Spleen (tissue), 11 donors: ENCODE results near the gene CHPF. TPM values are rescaled to one million over a fixed set of nuclear protein-coding genes. Genes with fewer than 3 reads are reported as not detected.

Experiments
- DNase-seq: peaks from one replicate; pipeline ENCODE4 v3.0.0-alpha.2; 2020
- H3K27ac ChIP-seq, 8 donors: fragments of 200-600 bp; sonication (generic) in 7 of 8; 1 replicate in 4 of 8; 2 replicates in 4 of 8; pipeline versions ENCODE4 v1.5.0 to v1.8.0; 2016 to 2021; ENCODE audit warnings: inconsistent platforms in 4 of 8, mild to moderate bottlenecking in 4 of 8, moderate library complexity in 1 of 8
- H3K27me3 ChIP-seq, 7 donors: fragments of 200-600 bp; sonication (generic) in 6 of 7; replicated peaks in 1 of 7; 1 replicate in 4 of 7; 2 replicates in 3 of 7; pipeline versions ENCODE4 v1.5.0 to v1.8.0; 2016 to 2021; ENCODE audit warnings: inconsistent platforms in 3 of 7, mild to moderate bottlenecking in 1 of 7
- H3K36me3 ChIP-seq, 6 donors: fragments of 200-600 bp; sonication (generic) in 5 of 6; 1 replicate in 4 of 6; 2 replicates in 2 of 6; pipeline versions ENCODE4 v1.5.0 to v1.8.0; 2016 to 2021; ENCODE audit warnings: inconsistent platforms in 2 of 6
- H3K4me1 ChIP-seq, 6 donors: fragments of 200-600 bp; sonication (generic) in 5 of 6; 1 replicate in 3 of 6; 2 replicates in 3 of 6; pipeline versions ENCODE4 v1.5.0 to v1.8.0; 2016 to 2021; ENCODE audit warnings: inconsistent platforms in 3 of 6
- H3K4me3 ChIP-seq, 8 donors: fragments of 200-600 bp; sonication (generic) in 7 of 8; 1 replicate in 4 of 8; 2 replicates in 4 of 8; pipeline versions ENCODE4 v1.5.0 to v1.8.0; 2016 to 2021; ENCODE audit warnings: inconsistent platforms in 4 of 8, mild to moderate bottlenecking in 4 of 8, moderate library complexity in 2 of 8
- H3K9me3 ChIP-seq, 8 donors: fragments of 200-600 bp; sonication (generic) in 7 of 8; 1 replicate in 4 of 8; 2 replicates in 4 of 8; pipeline versions ENCODE4 v1.5.0 to v1.8.0; 2016 to 2021; ENCODE audit warnings: inconsistent platforms in 4 of 8
- POLR2A ChIP-seq, 3 donors: fragments of 450-650 bp; IDR thresholded peaks; one replicate each; pipeline ENCODE4 v1.5.1; 2017; ENCODE audit warnings: antibody characterized with exemption in 3 of 3, mild to moderate bottlenecking in 1 of 3
- POLR2AphosphoS5 ChIP-seq, 3 donors: sonication (generic); formaldehyde crosslinking; IDR thresholded peaks; one replicate each; pipeline ENCODE4 v1.5.1; 2017; ENCODE audit warnings: antibody characterized with exemption in 3 of 3
- WGBS, 5 donors: extraction: QIAGEN DNeasy Blood & Tissue Kit in 3 of 5; methylation state at CpG; one replicate each; pipeline versions ENCODE4 v1.1.5 to v1.1.7; 2013 to 2018; 5-methylcytosine and 5-hydroxymethylcytosine counted together
- intact Hi-C: fragments of 100-400 bp; cut with DNase I; formaldehyde crosslinking; loops from one replicate; pipeline ENCODE4 v1.15.0; 2023; ENCODE audit warnings: low total_unique reads
- polyA plus RNA-seq, 3 donors: library from polyadenylated mRNA; stranded (reverse); fragments of 200-250 nt; gene quantifications; one replicate each; pipeline ENCODE4 v1.2.1, GENCODE V29; 2013
- total RNA-seq, 7 donors: library from RNA; depleted of rRNA in 3 of 7; stranded (reverse); fragments of >200 nt in 3 of 7; fragmentation: NEBNext Ultra II Directional in 4 of 7; extraction: Animal tissue kit (Norgen Biotek cat#: 25700) in 4 of 7; gene quantifications; one replicate each; pipeline versions ENCODE4 v1.1.0 to v1.2.1, GENCODE V29; 2016 to 2021
- TF ChIP-seq, protein P1 (sequence below), 11 experiments: fragments of 200-600 bp in 7 of 11; fragments of 450-650 bp in 4 of 11; sonication (generic) in 4 of 11; IDR thresholded peaks in 8 of 11; conservative IDR thresholded peaks in 3 of 11; 1 replicate in 7 of 11; 2 replicates in 4 of 11; pipeline versions ENCODE4 v1.4.0 to v1.8.0; 2016 to 2021; ENCODE audit warnings: antibody characterized with exemption in 11 of 11, inconsistent platforms in 4 of 11, mild to moderate bottlenecking in 1 of 11
- donor health status: healthy with polysubstance abuse.
- donor health status: DM: no; HTN: no; CAD: no; lungs with moderate emphysema.
- donor health status: DM: no; HTN: no; CAD: no.
- donor health status: Bipolar disorder and iron deficiency.
- donor health status: healthy.
- donor health status: DM: no; HTN: no; CAD: no.
- donor health status: DM: yes; HTN: yes; CAD: no.

Gene CHPF
- total and polyA plus RNA-seq, 10 donors: 2.8 to 26.2 (median 13.2) TPM

DNA sequence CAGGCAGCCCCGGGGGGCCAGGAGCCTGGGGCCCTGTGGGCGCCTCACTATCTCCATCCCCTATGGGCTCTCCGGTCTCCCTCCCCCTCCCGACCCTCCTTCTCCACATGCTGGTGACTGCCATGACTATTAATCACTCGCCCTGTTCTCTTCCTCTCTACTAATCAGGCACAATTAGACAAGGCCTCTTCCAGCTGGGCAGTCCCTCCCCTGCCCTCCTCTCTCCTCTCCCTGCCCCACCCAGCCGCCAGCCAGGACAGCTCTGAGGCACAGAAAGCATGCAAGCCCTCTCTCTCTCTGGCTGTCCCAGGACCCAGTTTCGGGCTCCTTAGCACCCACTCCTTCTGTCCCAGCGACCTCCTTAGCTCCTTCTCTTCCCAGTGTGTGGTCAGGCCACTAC is 23.5 kb downstream of the CHPF start:
- Histone ChIP-seq H3K4me1 (peaks cover 6 to 28% (median 18%) of the 10 kb centered on the region in 6 donors), H3K27ac (no peak overlapping the region), H3K27me3 (peaks cover 6 to 100% (median 66%) of the 10 kb centered on the region in 7 donors), H3K36me3 (no peaks in the 10 kb centered on the region), H3K9me3 (no peaks in the 10 kb centered on the region), H3K4me3 (no peak overlapping the region)
- DNase-seq: no peak
- TF ChIP-seq POLR2A (IDR thresholded peaks at IDR 0.05): no peak
- no peak for TF ChIP-seq POLR2AphosphoS5 (IDR thresholded peaks at IDR 0.05)
- TF ChIP-seq, protein P1, sequence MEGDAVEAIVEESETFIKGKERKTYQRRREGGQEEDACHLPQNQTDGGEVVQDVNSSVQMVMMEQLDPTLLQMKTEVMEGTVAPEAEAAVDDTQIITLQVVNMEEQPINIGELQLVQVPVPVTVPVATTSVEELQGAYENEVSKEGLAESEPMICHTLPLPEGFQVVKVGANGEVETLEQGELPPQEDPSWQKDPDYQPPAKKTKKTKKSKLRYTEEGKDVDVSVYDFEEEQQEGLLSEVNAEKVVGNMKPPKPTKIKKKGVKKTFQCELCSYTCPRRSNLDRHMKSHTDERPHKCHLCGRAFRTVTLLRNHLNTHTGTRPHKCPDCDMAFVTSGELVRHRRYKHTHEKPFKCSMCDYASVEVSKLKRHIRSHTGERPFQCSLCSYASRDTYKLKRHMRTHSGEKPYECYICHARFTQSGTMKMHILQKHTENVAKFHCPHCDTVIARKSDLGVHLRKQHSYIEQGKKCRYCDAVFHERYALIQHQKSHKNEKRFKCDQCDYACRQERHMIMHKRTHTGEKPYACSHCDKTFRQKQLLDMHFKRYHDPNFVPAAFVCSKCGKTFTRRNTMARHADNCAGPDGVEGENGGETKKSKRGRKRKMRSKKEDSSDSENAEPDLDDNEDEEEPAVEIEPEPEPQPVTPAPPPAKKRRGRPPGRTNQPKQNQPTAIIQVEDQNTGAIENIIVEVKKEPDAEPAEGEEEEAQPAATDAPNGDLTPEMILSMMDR (IDR thresholded peaks at IDR 0.05 in 8 of 11, conservative IDR thresholded peaks at IDR 0.05 in 3 of 11): no peak
- 59 to 74% (median 63%) methylated on average over 8 of the region's 8 CpGs for WGBS, 5 donors
- intact Hi-C loops: no loop called here

DNA sequence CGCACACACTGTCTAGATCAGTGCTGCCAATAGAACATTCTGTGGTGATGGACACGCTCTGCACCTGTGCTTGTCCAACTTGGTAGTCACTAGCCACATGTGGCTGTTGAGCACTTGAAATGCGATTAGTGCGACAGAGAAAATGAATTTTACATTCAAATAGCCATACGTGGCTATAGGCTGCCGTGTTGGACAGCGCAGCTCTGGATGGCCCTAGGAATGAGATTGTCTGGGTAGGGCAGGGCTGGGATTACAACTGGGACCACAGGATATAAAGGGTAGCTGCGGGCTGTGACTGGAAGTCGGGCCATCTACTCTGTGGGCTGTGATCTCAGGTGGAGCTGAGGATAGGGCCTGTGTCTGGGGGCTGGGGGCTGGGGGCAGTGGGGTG is 24.1 kb downstream of the CHPF start:
- TF ChIP-seq POLR2AphosphoS5 (IDR thresholded peaks at IDR 0.05) (no peak), POLR2A (IDR thresholded peaks at IDR 0.05) (no peak)
- TF ChIP-seq, protein P1 (IDR thresholded peaks at IDR 0.05 in 8 of 11, conservative IDR thresholded peaks at IDR 0.05 in 3 of 11): no peak
- 85 to 94% (median 88%) methylated on average over 9 of the region's 9 CpGs for WGBS, 5 donors
- Histone ChIP-seq H3K4me3 (no peak overlapping the region), H3K27me3 (peaks cover 6 to 100% (median 66%) of the 10 kb centered on the region in 7 donors), H3K36me3 (no peaks in the 10 kb centered on the region), H3K9me3 (no peaks in the 10 kb centered on the region), H3K4me1 (peaks cover 6 to 30% (median 18%) of the 10 kb centered on the region in 6 donors), H3K27ac (no peak overlapping the region)
- no peak for DNase-seq
- intact Hi-C loops: no loop called here

- no peak overlapping the region for H3K4me3 ChIP-seq
- no peak for DNase-seq
- no peak for TF ChIP-seq POLR2A (IDR thresholded peaks at IDR 0.05)
- no peak for TF ChIP-seq POLR2AphosphoS5 (IDR thresholded peaks at IDR 0.05)
- TF ChIP-seq, protein P1 (IDR thresholded peaks at IDR 0.05 in 8 of 11, conservative IDR thresholded peaks at IDR 0.05 in 3 of 11): no peak
- H3K27ac ChIP-seq: no peak overlapping the region
- H3K36me3 ChIP-seq: no peaks in the 10 kb centered on the region
- intact Hi-C loops: no loop called here
- peaks cover 5 to 100% (median 67%) of the 10 kb centered on the region in 7 donors for H3K27me3 ChIP-seq
- WGBS, 5 donors: 57 to 63% (median 60%) methylated on average over 9 to 10 of the region's 10 CpGs
- peaks cover 6 to 36% (median 21%) of the 10 kb centered on the region in 6 donors for H3K4me1 ChIP-seq
- H3K9me3 ChIP-seq: no peaks in the 10 kb centered on the region
Measured at GRCh38 chr2:219517954-219518778, 25.4 kb downstream of the CHPF start.

DNA sequence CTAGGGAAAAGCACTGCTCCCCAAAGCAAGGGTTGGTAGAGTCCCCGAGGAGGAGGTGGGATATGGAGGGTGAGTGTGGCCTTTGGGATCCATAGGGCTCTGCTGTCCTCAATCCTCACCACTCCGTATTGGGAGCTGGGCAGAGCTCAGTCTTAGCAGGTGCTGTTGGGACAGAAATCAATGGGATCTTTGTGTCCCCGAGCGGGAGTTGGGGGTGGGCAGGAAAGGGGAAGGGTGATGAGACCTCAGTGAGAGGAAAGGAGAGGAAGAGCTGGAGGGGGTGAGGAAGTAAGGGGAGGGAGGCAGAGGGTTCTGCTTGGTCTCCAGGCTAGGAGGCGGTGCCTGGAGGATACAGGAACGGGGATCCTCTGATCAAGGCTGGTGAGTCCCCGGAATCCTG is 26.7 kb downstream of the CHPF start:
- peaks cover 0 to 100% (median 67%) of the 10 kb centered on the region in 7 donors for H3K27me3 ChIP-seq
- TF ChIP-seq POLR2A (IDR thresholded peaks at IDR 0.05) (no peak), POLR2AphosphoS5 (IDR thresholded peaks at IDR 0.05) (no peak)
- TF ChIP-seq, protein P1 (IDR thresholded peaks at IDR 0.05 in 8 of 11, conservative IDR thresholded peaks at IDR 0.05 in 3 of 11): no peak
- H3K36me3 ChIP-seq: no peaks in the 10 kb centered on the region

More for the DNA sequence above, 26.7 kb downstream of the CHPF start:
- Histone ChIP-seq H3K9me3 (no peaks in the 10 kb centered on the region), H3K4me3 (no peak overlapping the region), H3K27ac (no peak overlapping the region), H3K4me1 (peaks cover 0 to 29% (median 12%) of the 10 kb centered on the region in 6 donors)
- 36 to 43% (median 41%) methylated on average over 7 of the region's 7 CpGs for WGBS, 5 donors
- DNase-seq: no peak
- intact Hi-C loops: no loop called here
